Endothelial cell of umbilical vein (primary cell): ENCODE measurements around the gene GRID2. TPM values are rescaled to one million over a fixed set of nuclear protein-coding genes. Genes with fewer than 3 reads are reported as not detected.

Experiments
- BruUV-seq: library from RNA; stranded (reverse); fragments of 400-500 nt; replicated peaks from 2 replicates; lab custom pipeline; 2021; lab: Mats Ljungman, UMichigan
- CTCF ChIA-PET: fragments of 300-600, 350-600 bp; sonication (Branson Sonifier 250); formaldehyde crosslinking; loops from one replicate; lab custom pipeline; 2021; ENCODE audit warnings: antibody characterized with exemption, inconsistent platforms; lab: Charles Lee
- POLR2A ChIA-PET: fragments of 300-600, 350-600 bp; sonication (Branson Sonifier 250); formaldehyde crosslinking; loops from one replicate; lab custom pipeline; 2021; ENCODE audit warnings: antibody characterized with exemption, inconsistent platforms; lab: Charles Lee
- DNase-seq: peaks from one replicate; pipeline ENCODE4 v3.0.0-alpha.2; 2011; ENCODE audit warnings: low read depth, low spot score
- FAIRE-seq: peaks from 2 replicates; lab custom pipeline; 2011; peaks lifted over from hg19 to GRCh38; lab: Jason Lieb, UNC
- H2AFZ ChIP-seq: 2 replicates; pipeline ENCODE4 v1.6.0; 2012; ENCODE audit warnings: low read depth, low read length, control low read depth, inconsistent platforms
- H3K27ac ChIP-seq: 2 replicates; pipeline ENCODE4 v1.5.1; 2011; ENCODE audit warnings: low read depth, mild to moderate bottlenecking, control low read depth, low read length, moderate library complexity; ENCODE audit not compliant: insufficient read depth
- H3K27me3 ChIP-seq, 2 experiments: 2 replicates each; pipeline versions ENCODE4 v1.6.0 to v1.6.1; 2011; ENCODE audit warnings: low read length in 2 of 2, mixed read lengths in 1 of 2; ENCODE audit not compliant: control insufficient read depth in 2 of 2, insufficient read depth in 2 of 2
- H3K36me3 ChIP-seq, 2 experiments: 2 replicates in 1 of 2; 3 replicates in 1 of 2; pipeline ENCODE4 v1.5.1; 2011; ENCODE audit warnings: low read length in 2 of 2, mild to moderate bottlenecking in 1 of 2, moderate library complexity in 1 of 2; ENCODE audit not compliant: control insufficient read depth in 2 of 2, insufficient read depth in 2 of 2; ENCODE audit errors: extremely low read depth in 1 of 2
- H3K4me1 ChIP-seq: 3 replicates; pipeline ENCODE4 v1.5.1; 2011; ENCODE audit warnings: mild to moderate bottlenecking, low read length; ENCODE audit not compliant: control insufficient read depth, insufficient read depth; ENCODE audit errors: extremely low read depth
- H3K4me2 ChIP-seq: 2 replicates; pipeline ENCODE4 v1.6.1; 2011; ENCODE audit warnings: low read length, control low read depth, mixed read lengths; ENCODE audit not compliant: insufficient read depth
- H3K4me3 ChIP-seq, 3 experiments: fragments of 200-600 bp in 1 of 3; sonication (generic), shearing (Covaris generic) in 1 of 3; replicated peaks in 1 of 3; 2 replicates each; pipeline ENCODE4 v1.5.1; 2011 to 2016; ENCODE audit warnings: control low read depth in 3 of 3, low read length in 3 of 3, mild to moderate bottlenecking in 2 of 3, inconsistent platforms in 1 of 3, low read depth in 1 of 3, moderate library complexity in 1 of 3; ENCODE audit not compliant: insufficient read depth in 1 of 3
- H3K79me2 ChIP-seq: 2 replicates; pipeline ENCODE4 v1.6.0; 2012; ENCODE audit warnings: low read length, inconsistent platforms; ENCODE audit not compliant: control insufficient read depth, insufficient read depth
- H3K9ac ChIP-seq: replicated peaks from 2 replicates; pipeline ENCODE3; 2011; ENCODE audit warnings: low read length, control low read depth; ENCODE audit not compliant: insufficient read depth; ENCODE audit errors: extremely low read depth
- H3K9me1 ChIP-seq: replicated peaks from 3 replicates; pipeline ENCODE4 v1.6.0; 2011; ENCODE audit warnings: mild to moderate bottlenecking, low read length; ENCODE audit not compliant: control insufficient read depth, insufficient read depth; ENCODE audit errors: extremely low read depth
- H3K9me3 ChIP-seq: replicated peaks from 2 replicates; pipeline ENCODE4 v1.5.1; 2012; ENCODE audit warnings: low read length, inconsistent platforms; ENCODE audit not compliant: control insufficient read depth, insufficient read depth
- H4K20me1 ChIP-seq: replicated peaks from 2 replicates; pipeline ENCODE3; 2011; ENCODE audit warnings: mild to moderate bottlenecking, low read length; ENCODE audit not compliant: control insufficient read depth, insufficient read depth; ENCODE audit errors: extremely low read depth
- EZH2 ChIP-seq: IDR thresholded peaks from 2 replicates; pipeline ENCODE4 v1.6.1; 2012; ENCODE audit warnings: borderline replicate concordance, low read depth, mild to moderate bottlenecking, moderate library complexity, low read length, inconsistent platforms; ENCODE audit not compliant: severe bottlenecking
- FOS ChIP-seq: IDR thresholded peaks from 2 replicates; pipeline ENCODE4 v1.6.1; 2011; ENCODE audit warnings: mild to moderate bottlenecking, low read length, moderate library complexity, borderline replicate concordance; ENCODE audit not compliant: insufficient read depth
- GATA2 ChIP-seq: IDR thresholded peaks from 2 replicates; pipeline ENCODE4 v1.7.0; 2011; ENCODE audit warnings: low read depth, mild to moderate bottlenecking, moderate library complexity, mixed read lengths, low read length; ENCODE audit not compliant: insufficient read length, insufficient read depth
- JUN ChIP-seq: IDR thresholded peaks from 2 replicates; pipeline ENCODE4 v1.6.1; 2011; ENCODE audit warnings: borderline replicate concordance, low read depth; ENCODE audit not compliant: insufficient read length, insufficient read depth
- MYC ChIP-seq: IDR thresholded peaks from one replicate; pipeline ENCODE4 v1.6.1; 2011; ENCODE audit warnings: mild to moderate bottlenecking, low read depth, low read length
- POLR2A ChIP-seq: IDR thresholded peaks from 2 replicates; pipeline ENCODE4 v1.6.1; 2012; ENCODE audit warnings: low read depth, mild to moderate bottlenecking, control low read depth, low read length
- POLR2AphosphoS5 ChIP-seq: IDR thresholded peaks from 2 replicates; pipeline ENCODE4 v1.6.1; 2012; ENCODE audit warnings: low read depth, mild to moderate bottlenecking, control low read depth, low read length, moderate library complexity; ENCODE audit not compliant: insufficient read depth
- dilution Hi-C: fragments of 300-500 bp; cut with MboI; formaldehyde crosslinking; loops from one replicate; pipeline ENCODE4 v1.15.0; 2019; ENCODE audit warnings: low sequenced_read_pairs; ENCODE audit not compliant: extremely low pct_ligation_motif_present
- intact Hi-C: fragments of 100-400 bp; cut with micrococcal nuclease; formaldehyde crosslinking; loops from one replicate; pipeline ENCODE4 v1.10.0; 2022
- polyA plus RNA-seq, 4 experiments: library from polyadenylated mRNA; depleted of rRNA in 3 of 4; stranded (reverse) in 3 of 4; unstranded in 1 of 4; fragments of >200 nt; gene quantifications; 2 replicates each; pipeline versions ENCODE4 v1.2.1 to v1.2.3, GENCODE V29; 2011 to 2012; ENCODE audit warnings: missing spikeins in 1 of 4
- total RNA-seq: library from RNA; stranded (reverse); gene quantifications from 2 replicates; pipeline ENCODE4 v1.2.3, GENCODE V29; 2021
- TF ChIP-seq, protein P1 (sequence below): IDR thresholded peaks from 2 replicates; pipeline ENCODE4 v1.6.1; 2011; ENCODE audit not compliant: insufficient read depth, insufficient read length
- TF ChIP-seq, protein P2 (sequence below), 2 donors: IDR thresholded peaks; 1 replicate in 1 of 2; 2 replicates in 1 of 2; pipeline ENCODE4 v1.5.1; 2011; ENCODE audit warnings: low read length in 2 of 2, mild to moderate bottlenecking in 2 of 2, moderate library complexity in 2 of 2, control low read depth in 1 of 2, inconsistent platforms in 1 of 2, low read depth in 1 of 2; ENCODE audit not compliant: insufficient read depth in 1 of 2; ENCODE audit errors: extremely low read depth in 1 of 2

Gene GRID2
- total and polyA plus RNA-seq, 2 donors (not counting 3 experiments of a cell fraction or from before 2014, with no cell fraction given) = not detected

DNA sequence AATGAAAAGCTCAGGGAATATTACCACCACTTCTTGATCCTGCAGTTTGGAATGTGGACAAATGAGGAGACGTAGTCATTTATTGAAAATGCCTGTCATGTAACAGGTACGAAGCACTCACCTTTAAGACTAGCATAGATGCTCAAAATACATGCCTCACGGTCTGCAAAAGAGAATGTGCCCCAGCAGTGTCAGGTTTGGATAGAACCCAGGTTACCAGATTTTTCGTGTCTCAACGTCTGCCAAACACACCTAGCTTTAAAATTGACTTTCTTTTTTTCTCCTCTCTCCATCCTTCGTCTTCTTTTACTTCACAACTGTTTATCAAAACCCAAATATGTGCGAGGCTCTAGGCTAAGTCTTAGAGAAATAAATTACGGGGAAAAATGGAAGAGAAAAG lies 918.0 kb downstream of the GRID2 start:
- POLR2A ChIA-PET = no interaction called here
- Histone ChIP-seq H3K9me3 (no peaks in the 10 kb centered on the region), H3K79me2 (no peaks in the 10 kb centered on the region), H3K4me3 (no peak overlapping the region), H3K4me1 (no peaks in the 10 kb centered on the region), H3K9ac (no peak overlapping the region), H3K27ac (no peak overlapping the region), H4K20me1 (no peaks in the 10 kb centered on the region), H2AFZ (no peak overlapping the region), H3K36me3 (no peaks in the 10 kb centered on the region), H3K4me2 (no peak overlapping the region), H3K9me1 (no peaks in the 10 kb centered on the region), H3K27me3 (no peaks in the 10 kb centered on the region)
- intact Hi-C loops (no loop called here), dilution Hi-C loops (no loop called here)
- FAIRE-seq (no peak), DNase-seq (no peak)
- CTCF ChIA-PET = no interaction called here
- BruUV-seq = no TSS peak
- TF ChIP-seq JUN (no peak), EZH2 (no peak), MYC (no peak), FOS (no peak), GATA2 (no peak), POLR2AphosphoS5 (no peak), POLR2A (no peak)
- TF ChIP-seq, protein P1, sequence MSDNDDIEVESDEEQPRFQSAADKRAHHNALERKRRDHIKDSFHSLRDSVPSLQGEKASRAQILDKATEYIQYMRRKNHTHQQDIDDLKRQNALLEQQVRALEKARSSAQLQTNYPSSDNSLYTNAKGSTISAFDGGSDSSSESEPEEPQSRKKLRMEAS = no peak
- TF ChIP-seq, protein P2, sequence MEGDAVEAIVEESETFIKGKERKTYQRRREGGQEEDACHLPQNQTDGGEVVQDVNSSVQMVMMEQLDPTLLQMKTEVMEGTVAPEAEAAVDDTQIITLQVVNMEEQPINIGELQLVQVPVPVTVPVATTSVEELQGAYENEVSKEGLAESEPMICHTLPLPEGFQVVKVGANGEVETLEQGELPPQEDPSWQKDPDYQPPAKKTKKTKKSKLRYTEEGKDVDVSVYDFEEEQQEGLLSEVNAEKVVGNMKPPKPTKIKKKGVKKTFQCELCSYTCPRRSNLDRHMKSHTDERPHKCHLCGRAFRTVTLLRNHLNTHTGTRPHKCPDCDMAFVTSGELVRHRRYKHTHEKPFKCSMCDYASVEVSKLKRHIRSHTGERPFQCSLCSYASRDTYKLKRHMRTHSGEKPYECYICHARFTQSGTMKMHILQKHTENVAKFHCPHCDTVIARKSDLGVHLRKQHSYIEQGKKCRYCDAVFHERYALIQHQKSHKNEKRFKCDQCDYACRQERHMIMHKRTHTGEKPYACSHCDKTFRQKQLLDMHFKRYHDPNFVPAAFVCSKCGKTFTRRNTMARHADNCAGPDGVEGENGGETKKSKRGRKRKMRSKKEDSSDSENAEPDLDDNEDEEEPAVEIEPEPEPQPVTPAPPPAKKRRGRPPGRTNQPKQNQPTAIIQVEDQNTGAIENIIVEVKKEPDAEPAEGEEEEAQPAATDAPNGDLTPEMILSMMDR (IDR thresholded peaks at IDR 0.05; ENCODE audit: extremely low read depth in 1 of 2, insufficient read depth in 1 of 2, low read depth in 1 of 2, low read length in 2 of 2) = no peak
